ENCODE measurements around the gene HMGB3. TPM values are rescaled to one million over a fixed set of nuclear protein-coding genes. Genes with fewer than 3 reads are reported as not detected.
"Not testable (repeated sequence)": the region's sequence is repeated elsewhere in the genome, so short reads cannot be mapped to it uniquely, and the experiment has no call there.

Gene HMGB3
- total RNA-seq, 1 experiment from 2014 or later: 40.4 TPM

- DNase-seq (ENCODE audit: low spot score): no peak
Measured at GRCh38 chrX:150972450-150972849, 10.7 kb upstream of the HMGB3 start.

GRCh38 chrX:150975655-150976390 is 7.3 kb upstream of the HMGB3 start:
- in situ Hi-C loops (cut with HindIII; ENCODE audit: low sequenced_read_pairs): no loop called here

More at GRCh38 chrX:150972450-150972849, 10.7 kb upstream of the HMGB3 start:
- in situ Hi-C loops (cut with HindIII; ENCODE audit: low sequenced_read_pairs): no loop called here

GRCh38 chrX:150977411-150978162 is 5.5 kb upstream of the HMGB3 start:
- DNase-seq (ENCODE audit: low spot score): no peak
- in situ Hi-C loops (cut with HindIII; ENCODE audit: low sequenced_read_pairs): no loop called here

More at GRCh38 chrX:150975655-150976390, 7.3 kb upstream of the HMGB3 start:
- DNase-seq (ENCODE audit: low spot score): no peak

GRCh38 chrX:150980186-150980585 is 2.9 kb upstream of the HMGB3 start:
- in situ Hi-C loops (cut with HindIII; ENCODE audit: low sequenced_read_pairs): no loop called here
- DNase-seq (ENCODE audit: low spot score): no peak

- no peak for DNase-seq (ENCODE audit: low spot score)
- in situ Hi-C loops (cut with HindIII; ENCODE audit: low sequenced_read_pairs): no loop called here
Measured at GRCh38 chrX:150980711-150981110, 2.4 kb upstream of the HMGB3 start.

DNA sequence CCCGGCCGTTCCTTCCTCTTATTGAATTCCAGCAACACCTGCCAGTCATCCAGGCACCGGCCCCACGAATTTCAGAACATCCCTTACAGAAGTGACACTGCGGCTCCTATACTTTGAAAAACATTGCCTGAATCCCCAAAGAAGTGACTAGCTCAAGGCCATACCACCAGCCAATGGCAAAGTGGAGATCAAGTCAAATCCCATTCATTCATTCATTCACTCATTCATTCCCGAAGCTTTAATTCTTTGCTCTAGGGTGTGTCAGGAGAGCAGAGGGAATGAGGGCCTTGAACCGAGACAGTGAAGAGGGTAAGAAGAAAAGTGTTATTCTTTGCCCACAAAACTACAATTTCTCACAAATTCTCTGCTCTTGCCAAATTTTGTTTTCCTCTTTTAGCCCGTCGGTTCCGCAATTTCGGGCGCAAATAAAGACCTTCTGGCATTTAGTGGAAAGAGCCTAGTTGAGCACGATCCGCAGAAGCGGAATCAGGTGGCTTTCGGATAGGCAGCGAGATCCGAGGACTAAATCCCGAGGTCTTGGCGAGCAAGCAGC is 824 bp upstream of the HMGB3 start:
- in situ Hi-C loops (cut with HindIII; ENCODE audit: low sequenced_read_pairs): no loop called here
- DNase-seq (ENCODE audit: low spot score): no peak

DNA sequence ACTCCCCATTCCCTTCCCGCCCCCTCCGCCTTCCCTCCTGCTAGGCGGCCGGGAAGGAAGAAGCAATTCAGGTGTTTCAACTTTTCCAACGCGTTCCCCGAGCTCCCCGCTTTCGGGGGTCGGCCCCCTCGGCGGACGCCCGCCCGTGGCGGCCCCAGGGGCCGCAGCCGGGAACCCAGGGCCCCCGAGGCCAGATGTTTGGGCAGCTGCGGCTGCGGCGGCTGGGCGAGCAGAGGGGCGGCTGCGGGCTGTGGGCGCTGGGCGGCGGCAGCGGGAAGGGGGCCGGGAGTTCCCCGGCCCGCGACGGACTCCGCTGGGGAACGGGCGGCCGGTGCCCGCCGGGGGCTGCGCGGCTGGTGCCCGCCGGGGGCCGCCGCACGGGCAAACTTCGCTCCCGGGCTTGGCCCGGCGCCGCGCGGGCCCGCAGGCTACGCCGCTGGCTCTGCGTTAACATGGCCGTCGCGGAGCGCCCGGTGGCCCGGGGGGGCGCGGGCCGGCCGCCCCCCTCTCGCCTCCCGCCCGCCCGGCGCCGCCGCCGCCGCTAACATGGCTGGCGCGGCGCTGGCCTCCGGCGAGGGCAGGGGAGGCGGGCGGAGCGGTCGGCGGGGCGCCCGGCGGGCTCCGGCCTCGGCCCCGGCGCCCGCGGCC is 510 bp downstream of the HMGB3 start:
- DNase-seq (ENCODE audit: low spot score): no peak
- in situ Hi-C loops (cut with HindIII; ENCODE audit: low sequenced_read_pairs): no loop called here

GRCh38 chrX:150984169-150984824 is 1.2 kb downstream of the HMGB3 start:
- in situ Hi-C loops (cut with HindIII; ENCODE audit: low sequenced_read_pairs): no loop called here
- DNase-seq (ENCODE audit: low spot score): no peak

- DNase-seq (ENCODE audit: low spot score); in situ Hi-C loops (cut with HindIII; ENCODE audit: low sequenced_read_pairs): not testable (repeated sequence)
Measured at GRCh38 chrX:150987687-150988086, 4.6 kb downstream of the HMGB3 start.

- DNase-seq (ENCODE audit: low spot score): no peak
- in situ Hi-C loops (cut with HindIII; ENCODE audit: low sequenced_read_pairs): no loop called here
Measured at GRCh38 chrX:150989420-150989819, 6.3 kb downstream of the HMGB3 start.

GRCh38 chrX:150990910-150991309 is 7.8 kb downstream of the HMGB3 start:
- DNase-seq (ENCODE audit: low spot score): no peak
- in situ Hi-C loops (cut with HindIII; ENCODE audit: low sequenced_read_pairs): no loop called here

GRCh38 chrX:151000861-151001331 is 17.8 kb downstream of the HMGB3 start:
- DNase-seq (ENCODE audit: low spot score): no peak
- in situ Hi-C loops (cut with HindIII; ENCODE audit: low sequenced_read_pairs): no loop called here

DNA sequence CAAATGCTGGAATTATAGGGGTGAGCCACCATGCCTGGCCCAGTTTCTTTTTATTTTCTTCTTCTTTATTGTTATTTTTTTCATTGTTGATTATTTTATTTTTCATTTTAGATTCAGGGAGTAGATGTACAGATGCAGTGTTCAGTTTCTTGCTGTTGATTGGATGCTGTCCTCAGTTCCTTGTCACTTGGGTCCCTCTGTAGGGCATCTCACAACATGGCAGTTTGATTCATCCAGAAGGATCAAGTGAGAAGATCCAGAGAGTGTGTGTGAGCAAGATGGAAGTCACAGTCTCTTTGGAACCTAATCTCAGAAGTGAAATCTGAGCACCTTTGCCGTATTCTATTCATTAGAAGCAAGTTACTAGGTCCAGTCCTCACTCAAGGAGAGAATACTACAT is 20.9 kb downstream of the HMGB3 start:
- in situ Hi-C loops (cut with HindIII; ENCODE audit: low sequenced_read_pairs): no loop called here
- DNase-seq (ENCODE audit: low spot score): peak; percentile 13

DNA sequence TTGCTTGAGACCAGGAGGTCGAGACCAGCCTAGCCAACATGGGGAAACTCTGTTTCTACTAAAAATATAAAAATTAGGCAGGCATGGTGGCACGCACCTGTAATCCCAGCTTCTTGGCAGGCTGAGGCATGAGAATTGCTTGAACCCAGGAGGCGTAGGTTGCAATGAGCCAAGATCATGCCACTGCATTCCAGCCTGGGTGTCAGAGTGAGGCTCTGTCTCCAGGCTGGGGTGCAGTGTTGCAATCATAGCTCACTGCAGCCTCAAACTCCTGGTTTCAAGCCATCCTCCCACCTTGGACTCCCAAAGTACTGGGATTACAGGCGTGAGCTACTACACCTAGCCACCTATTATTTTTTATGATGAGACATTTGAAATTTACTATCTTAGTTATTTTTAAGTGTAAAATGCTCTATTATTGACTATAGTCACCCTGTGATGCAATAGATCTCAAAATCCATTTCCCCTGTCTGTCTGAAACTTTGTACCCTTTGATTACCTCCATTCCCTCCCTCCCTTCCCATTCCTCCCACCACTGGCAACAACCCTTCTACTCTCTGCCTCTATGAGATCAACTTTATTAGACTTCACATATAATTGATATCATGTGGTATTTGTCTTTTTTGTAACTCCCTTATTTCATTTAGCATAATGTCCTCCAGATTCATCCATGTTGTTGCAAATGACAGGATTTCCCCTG is 23.4 kb downstream of the HMGB3 start:
- in situ Hi-C loops (cut with HindIII; ENCODE audit: low sequenced_read_pairs): no loop called here
- DNase-seq (ENCODE audit: low spot score): no peak

- in situ Hi-C loops (cut with HindIII; ENCODE audit: low sequenced_read_pairs): no loop called here
- no peak for DNase-seq (ENCODE audit: low spot score)
Measured at GRCh38 chrX:151009582-151009981, 26.4 kb downstream of the HMGB3 start.

GRCh38 chrX:151013164-151013743 is 30.1 kb downstream of the HMGB3 start:
- in situ Hi-C loops (cut with HindIII; ENCODE audit: low sequenced_read_pairs): no loop called here

GRCh38 chrX:151015684-151016083 is 32.5 kb downstream of the HMGB3 start:
- in situ Hi-C loops (cut with HindIII; ENCODE audit: low sequenced_read_pairs): no loop called here
- no peak for DNase-seq (ENCODE audit: low spot score)

More at GRCh38 chrX:151013164-151013743, 30.1 kb downstream of the HMGB3 start:
- DNase-seq (ENCODE audit: low spot score): no peak

DNA sequence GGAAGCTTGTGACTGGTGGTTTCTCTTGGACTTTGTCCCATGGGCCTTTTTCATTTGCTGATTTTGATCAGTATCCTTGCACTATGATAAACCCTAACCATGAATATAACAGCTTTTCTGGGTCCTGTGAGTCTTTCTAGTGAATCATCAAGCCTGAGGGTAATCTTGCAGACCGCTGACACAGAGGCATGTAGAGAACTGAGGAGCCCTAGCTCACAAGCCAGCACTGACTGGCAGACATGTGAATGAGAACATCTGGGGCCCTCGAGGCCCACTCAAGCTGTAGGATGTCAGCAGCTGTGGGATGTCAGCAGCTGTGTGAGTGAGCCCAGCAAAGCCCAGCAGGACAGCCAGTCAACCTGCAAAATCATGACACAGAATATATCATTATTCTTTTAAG is 36.7 kb downstream of the HMGB3 start:
- in situ Hi-C loops (cut with HindIII; ENCODE audit: low sequenced_read_pairs): no loop called here
- no peak for DNase-seq (ENCODE audit: low spot score)
